Omental fat pad (tissue), 4 donors: ENCODE results near the gene B4GALNT4. TPM values are rescaled to one million over a fixed set of nuclear protein-coding genes. Genes with fewer than 3 reads are reported as not detected.
"Not testable (repeated sequence)": the region's sequence is repeated elsewhere in the genome, so short reads cannot be mapped to it uniquely, and the experiment has no call there.

Experiments used
- ATAC-seq: fragments of 150-250 bp; one replicate; pipeline ENCODE4 v1.9.1; 2016; ENCODE audit warnings: mild to moderate bottlenecking, moderate library complexity; ENCODE audit not compliant: low FRiP score
- DNase-seq: peaks from one replicate; pipeline ENCODE4 v3.0.0-alpha.2; 2019; ENCODE audit warnings: low spot score
- total RNA-seq, 4 donors: library from RNA; depleted of rRNA; stranded (reverse); fragments of >200 nt; gene quantifications; one replicate each; pipeline ENCODE4 v1.1.0, GENCODE V29; 2016
- TF ChIP-seq, protein P1 (sequence below), 3 donors: fragments of 450-650 bp; IDR thresholded peaks; one replicate each; pipeline ENCODE4 v1.5.1; 2016 to 2017; ENCODE audit warnings: antibody characterized with exemption in 3 of 3, mild to moderate bottlenecking in 3 of 3, moderate library complexity in 2 of 3

B4GALNT4 gene
- total RNA-seq, 4 donors from 2014 or later: 1.4 to 4.1 (median 2.5) TPM

DNA sequence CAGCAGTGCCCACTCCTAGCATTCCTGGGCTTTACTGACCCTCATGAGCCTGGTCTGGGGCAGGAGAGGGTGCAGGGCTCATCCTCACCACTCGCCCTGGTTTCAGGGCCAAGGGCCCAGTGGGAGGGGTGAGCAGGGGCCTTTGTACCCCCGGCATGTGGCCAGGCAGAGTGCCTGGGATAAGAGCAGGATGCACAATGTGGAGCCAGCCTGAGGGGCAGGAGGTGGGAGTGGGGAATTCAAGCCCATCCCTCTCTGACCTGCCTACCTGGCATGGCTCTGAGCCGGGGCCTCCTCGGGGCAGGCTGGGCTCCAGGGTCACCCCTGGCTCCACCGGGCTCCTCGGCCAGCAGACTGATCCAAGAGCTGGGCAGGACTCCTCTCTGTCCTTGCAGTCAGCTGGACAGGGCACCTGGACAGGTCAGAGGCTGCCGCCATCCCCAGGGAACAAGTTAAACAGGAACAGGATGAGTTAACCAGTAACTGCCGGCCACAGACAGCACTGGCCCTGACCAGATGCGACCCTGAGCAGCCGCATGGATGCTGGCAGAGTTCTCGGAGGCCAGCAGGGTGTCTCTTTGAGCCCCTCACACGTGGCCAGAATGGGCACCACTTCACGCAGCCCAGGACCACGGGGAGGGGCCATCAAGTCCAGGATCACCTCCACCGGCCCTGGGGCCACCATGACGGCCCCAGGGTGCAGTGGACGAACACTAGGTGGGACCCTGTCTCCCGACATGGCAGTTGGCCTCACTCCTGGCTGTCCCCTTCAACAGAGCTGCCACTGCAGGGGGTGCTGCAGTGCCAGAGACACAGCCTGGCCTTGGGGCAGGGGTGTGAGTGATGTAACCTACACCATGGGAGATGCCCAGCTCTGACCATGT lies 40.5 kb downstream of the B4GALNT4 start:
- ATAC-seq: no peak
- no peak for DNase-seq
- TF ChIP-seq, protein P1, sequence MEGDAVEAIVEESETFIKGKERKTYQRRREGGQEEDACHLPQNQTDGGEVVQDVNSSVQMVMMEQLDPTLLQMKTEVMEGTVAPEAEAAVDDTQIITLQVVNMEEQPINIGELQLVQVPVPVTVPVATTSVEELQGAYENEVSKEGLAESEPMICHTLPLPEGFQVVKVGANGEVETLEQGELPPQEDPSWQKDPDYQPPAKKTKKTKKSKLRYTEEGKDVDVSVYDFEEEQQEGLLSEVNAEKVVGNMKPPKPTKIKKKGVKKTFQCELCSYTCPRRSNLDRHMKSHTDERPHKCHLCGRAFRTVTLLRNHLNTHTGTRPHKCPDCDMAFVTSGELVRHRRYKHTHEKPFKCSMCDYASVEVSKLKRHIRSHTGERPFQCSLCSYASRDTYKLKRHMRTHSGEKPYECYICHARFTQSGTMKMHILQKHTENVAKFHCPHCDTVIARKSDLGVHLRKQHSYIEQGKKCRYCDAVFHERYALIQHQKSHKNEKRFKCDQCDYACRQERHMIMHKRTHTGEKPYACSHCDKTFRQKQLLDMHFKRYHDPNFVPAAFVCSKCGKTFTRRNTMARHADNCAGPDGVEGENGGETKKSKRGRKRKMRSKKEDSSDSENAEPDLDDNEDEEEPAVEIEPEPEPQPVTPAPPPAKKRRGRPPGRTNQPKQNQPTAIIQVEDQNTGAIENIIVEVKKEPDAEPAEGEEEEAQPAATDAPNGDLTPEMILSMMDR (IDR thresholded peaks at IDR 0.05): no peak

DNA sequence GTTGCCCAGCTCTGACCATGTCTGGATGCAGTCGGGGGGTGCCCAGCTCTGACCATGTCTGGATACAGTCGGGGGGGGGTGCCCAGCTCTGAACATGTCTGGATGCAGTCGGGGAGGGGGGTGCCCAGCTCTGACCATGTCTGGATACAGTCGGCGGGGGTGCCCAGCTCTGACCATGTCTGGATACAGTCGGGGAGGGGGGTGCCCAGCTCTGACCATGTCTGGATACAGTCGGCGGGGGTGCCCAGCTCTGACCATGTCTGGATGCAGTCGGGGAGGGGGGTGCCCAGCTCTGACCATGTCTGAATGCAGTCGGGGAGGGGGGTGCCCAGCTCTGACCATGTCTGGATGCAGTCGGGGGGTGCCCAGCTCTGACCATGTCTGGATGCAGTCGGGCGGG lies 41.4 kb downstream of the B4GALNT4 start:
- ATAC-seq, DNase-seq: not testable (repeated sequence)

DNA sequence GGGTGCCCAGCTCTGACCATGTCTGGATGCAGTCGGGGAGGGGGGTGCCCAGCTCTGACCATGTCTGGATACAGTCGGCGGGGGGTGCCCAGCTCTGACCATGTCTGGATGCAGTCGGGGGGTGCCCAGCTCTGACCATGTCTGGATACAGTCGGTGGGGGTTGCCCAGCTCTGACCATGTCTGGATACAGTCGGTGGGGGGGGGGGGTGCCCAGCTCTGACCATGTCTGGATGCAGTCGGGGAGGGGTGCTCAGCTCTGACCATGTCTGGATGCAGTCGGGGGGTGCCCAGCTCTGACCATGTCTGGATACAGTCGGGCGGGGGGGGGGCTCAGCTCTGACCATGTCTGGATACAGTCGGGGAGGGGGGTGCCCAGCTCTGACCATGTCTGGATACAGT lies 42.2 kb downstream of the B4GALNT4 start:
- peak; percentile 4 for DNase-seq
- not testable (repeated sequence) for ATAC-seq

DNA sequence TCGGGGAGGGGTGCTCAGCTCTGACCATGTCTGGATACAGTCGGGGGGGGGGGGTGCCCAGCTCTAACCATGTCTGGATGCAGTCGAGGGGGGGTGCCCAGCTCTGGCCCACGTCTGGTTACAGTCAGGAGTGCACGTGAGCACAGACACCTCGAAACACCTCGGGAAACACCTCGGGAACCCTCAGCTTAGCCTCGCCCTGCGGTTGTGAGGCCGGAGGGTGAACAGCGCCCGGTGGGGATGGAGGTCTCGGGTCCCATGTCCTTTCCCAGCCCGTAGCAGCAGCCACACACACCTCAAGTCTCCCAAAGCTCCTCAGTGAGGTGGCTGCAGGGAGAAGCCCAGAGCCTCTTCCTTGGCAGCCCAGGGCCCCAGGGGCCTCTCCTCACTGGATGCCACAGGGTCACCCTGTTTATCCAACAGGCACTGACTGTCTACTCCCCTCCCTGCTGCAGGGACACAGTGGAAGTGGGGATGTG lies 43.4 kb downstream of the B4GALNT4 start:
- DNase-seq: peak; percentile 17
- TF ChIP-seq, protein P1 (IDR thresholded peaks at IDR 0.05): no peak
- no peak for ATAC-seq

DNA sequence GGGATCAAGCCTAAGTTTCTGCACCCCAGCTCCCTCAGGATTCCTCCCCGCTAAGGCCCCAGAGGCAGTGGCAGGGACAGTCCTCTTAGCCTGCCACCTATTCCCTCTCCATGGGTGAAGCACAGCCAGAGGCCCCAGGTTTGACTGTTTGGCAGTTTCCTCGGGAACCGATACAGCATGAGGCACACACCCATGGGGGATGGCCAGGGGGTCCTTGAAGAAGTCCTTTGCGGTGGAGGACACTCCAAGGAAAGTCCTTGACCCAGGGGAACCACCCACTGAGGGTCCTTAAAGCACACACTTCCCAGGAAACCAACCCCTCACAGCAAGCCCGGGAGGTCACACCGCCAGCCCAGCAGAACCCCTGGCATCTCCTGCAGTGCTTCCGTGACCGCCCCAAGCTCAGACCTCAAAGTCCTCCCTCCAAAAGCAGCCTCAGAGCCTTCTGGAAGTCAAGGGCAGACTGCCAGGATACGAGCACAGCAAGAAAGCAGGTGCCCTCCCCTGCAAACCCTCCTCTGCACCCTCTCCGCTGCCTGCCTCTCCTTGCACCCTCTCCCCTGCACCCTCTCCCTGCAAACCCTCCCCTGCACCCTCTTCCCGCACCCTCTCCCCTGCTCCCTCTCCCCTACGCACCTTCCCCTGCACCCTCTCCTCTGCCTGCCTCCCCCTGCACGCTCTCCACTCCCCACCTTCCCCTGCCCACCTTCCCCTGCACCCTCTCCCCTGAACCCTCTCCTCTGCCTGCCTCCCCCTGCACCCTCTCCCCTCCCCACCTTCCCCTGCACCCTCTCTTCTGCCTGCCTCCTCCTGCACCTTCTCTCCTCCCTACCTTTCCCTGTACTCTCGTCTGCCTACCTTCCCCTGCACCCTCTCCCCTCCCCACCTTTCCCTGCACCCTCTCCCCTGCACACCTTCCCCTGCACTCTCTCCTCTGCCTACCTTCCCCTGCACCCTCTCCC lies 44.1 kb downstream of the B4GALNT4 start:
- TF ChIP-seq, protein P1 (IDR thresholded peaks at IDR 0.05): no peak
- ATAC-seq: no peak
- DNase-seq: peak; percentile 14

DNA sequence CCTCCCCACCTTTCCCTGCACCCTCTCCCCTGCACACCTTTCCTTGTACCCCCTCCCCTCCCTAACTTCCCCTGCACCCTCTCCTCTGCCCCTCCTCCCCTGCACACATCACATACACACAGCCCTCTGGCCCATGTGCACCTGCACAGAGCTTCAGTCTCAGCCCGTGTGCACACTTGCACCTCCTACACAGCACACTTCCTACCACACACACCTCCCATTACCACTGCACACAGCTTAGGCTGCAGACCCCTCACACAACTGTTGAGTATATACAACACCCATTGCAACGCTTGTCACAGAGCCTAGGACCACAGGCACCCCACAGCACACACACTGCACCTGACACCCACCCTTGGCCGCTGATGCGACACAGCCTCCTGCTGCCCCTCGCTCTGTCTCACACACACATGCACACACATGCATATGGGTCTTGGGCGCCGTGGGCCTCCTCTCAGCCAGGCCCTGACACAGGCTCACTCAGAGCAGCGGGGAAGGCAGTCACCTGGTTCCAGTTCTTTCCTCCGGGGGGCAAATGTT lies 45.1 kb downstream of the B4GALNT4 start:
- ATAC-seq (no peak), DNase-seq (peak; percentile 10)
- TF ChIP-seq, protein P1 (IDR thresholded peaks at IDR 0.05): no peak

DNA sequence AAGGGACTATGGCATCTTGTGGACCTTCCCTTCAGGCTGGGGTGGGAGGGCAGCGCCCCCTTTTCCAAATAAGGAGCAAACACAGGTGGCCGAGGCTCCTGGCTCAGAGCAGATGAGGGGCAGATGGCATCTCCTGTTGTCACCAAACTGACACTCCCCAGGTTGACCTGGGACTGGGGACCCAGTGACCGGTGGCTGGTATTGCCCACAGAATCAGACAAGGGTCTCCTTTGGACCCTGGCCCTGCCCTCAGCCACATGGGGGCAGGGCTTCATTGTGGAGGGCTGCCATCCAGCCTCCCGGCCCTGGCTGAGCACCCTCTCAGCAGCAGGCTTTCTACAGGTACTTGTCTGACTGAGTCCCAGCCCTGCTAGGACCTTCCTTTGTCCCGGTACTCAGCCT lies 46.3 kb downstream of the B4GALNT4 start:
- DNase-seq: no peak
- TF ChIP-seq, protein P1 (IDR thresholded peaks at IDR 0.05): no peak

More for the DNA sequence above, 46.3 kb downstream of the B4GALNT4 start:
- no peak for ATAC-seq
